HepG2 (cell line): ENCODE results near the gene RYK. TPM values are rescaled to one million over a fixed set of nuclear protein-coding genes. Genes with fewer than 3 reads are reported as not detected.

Source experiments
- ARID2 ChIP-seq: sonication (generic); formaldehyde crosslinking; IDR thresholded peaks from 2 replicates; pipeline ENCODE4 v1.8.1; 2022; ENCODE audit warnings: mild to moderate bottlenecking, missing genetic modification reagents, borderline replicate concordance
- ATAD3A ChIP-seq: sonication (generic); formaldehyde crosslinking; IDR thresholded peaks from 2 replicates; pipeline ENCODE4 v1.4.0; 2020; ENCODE audit warnings: missing genetic modification reagents
- KAT8 ChIP-seq: IDR thresholded peaks from 2 replicates; pipeline ENCODE4 v1.6.1; 2016; ENCODE audit warnings: missing genetic modification reagents, missing compliant biosample characterization
- MATR3 ChIP-seq: sonication (generic); formaldehyde crosslinking; IDR thresholded peaks from 2 replicates; pipeline ENCODE4 v1.4.0; 2020; ENCODE audit warnings: missing genetic modification reagents
- MAX ChIP-seq: IDR thresholded peaks from 2 replicates; pipeline ENCODE4 v1.6.1; 2012; ENCODE audit warnings: inconsistent platforms
- MYC ChIP-seq: sonication (generic); formaldehyde crosslinking; IDR thresholded peaks from 2 replicates; pipeline ENCODE4 v1.9.0; 2021; ENCODE audit warnings: missing genetic modification reagents, borderline replicate concordance
- NPAS2 ChIP-seq: sonication (generic); formaldehyde crosslinking; IDR thresholded peaks from 2 replicates; pipeline ENCODE4 v1.8.0; 2022; ENCODE audit warnings: mild to moderate bottlenecking, missing genetic modification reagents, borderline replicate concordance
- XRCC5 ChIP-seq: fragments of 200-400 bp; formaldehyde crosslinking; optimal IDR thresholded peaks from 2 replicates; pipeline ENCODE3; 2017; ENCODE audit warnings: mild to moderate bottlenecking, low read length
- ZNF180 ChIP-seq: sonication (generic); formaldehyde crosslinking; IDR thresholded peaks from 2 replicates; pipeline ENCODE4 v1.4.0; 2020; ENCODE audit warnings: low read depth, missing genetic modification reagents, borderline replicate concordance
- ZNF230 ChIP-seq: sonication (generic); formaldehyde crosslinking; IDR thresholded peaks from 2 replicates; pipeline ENCODE4 v1.4.0; 2020; ENCODE audit warnings: mild to moderate bottlenecking, missing genetic modification reagents
- ZNF274 ChIP-seq: sonication (generic); formaldehyde crosslinking; IDR thresholded peaks from 2 replicates; pipeline ENCODE4 v1.5.1; 2020; ENCODE audit warnings: mild to moderate bottlenecking, missing genetic modification reagents
- ZNF276 ChIP-seq: sonication (generic); formaldehyde crosslinking; IDR thresholded peaks from 2 replicates; pipeline ENCODE4 v1.4.0; 2020; ENCODE audit warnings: mild to moderate bottlenecking, low read depth, missing genetic modification reagents
- ZNF557 ChIP-seq: sonication (generic); formaldehyde crosslinking; IDR thresholded peaks from 2 replicates; pipeline ENCODE4 v1.4.0; 2020; ENCODE audit warnings: missing genetic modification reagents
- polyA plus RNA-seq, 8 experiments: library from polyadenylated mRNA; depleted of rRNA in 3 of 8; stranded (reverse) in 7 of 8; unstranded in 1 of 8; fragments of >200 nt; fragmentation: Illumina TruSeq in 4 of 8; extraction: Trizol in 4 of 8; gene quantifications; 2 replicates each; pipeline versions ENCODE4 v1.2.1 to v1.2.3, GENCODE V29; 2011 to 2016; ENCODE audit warnings: low read depth in 4 of 8, missing spikeins in 1 of 8, mixed read lengths in 1 of 8; ENCODE audit not compliant: insufficient read depth in 1 of 8
- total RNA-seq, 5 experiments: library from RNA; depleted of rRNA; stranded (reverse); fragments of >200 nt; fragmentation: Illumina TruSeq; extraction: Trizol; gene quantifications; 2 replicates each; pipeline ENCODE4 v1.2.3, GENCODE V29; 2016; ENCODE audit warnings: low read depth in 1 of 5
- TF ChIP-seq, protein P1 (sequence below): IDR thresholded peaks from 2 replicates; pipeline ENCODE4 v1.6.1; 2016; ENCODE audit warnings: missing genetic modification reagents, missing compliant biosample characterization
- TF ChIP-seq, protein P2 (sequence below), 2 experiments: fragments of 450-650 bp in 1 of 2; sonication (generic) in 1 of 2; formaldehyde crosslinking in 1 of 2; IDR thresholded peaks; 2 replicates each; pipeline versions ENCODE4 v1.6.1 to v1.8.0; 2016 to 2022; ENCODE audit warnings: antibody characterized with exemption in 1 of 2, mild to moderate bottlenecking in 1 of 2, missing genetic modification reagents in 1 of 2

The RYK gene
- total and polyA plus RNA-seq, 2 of the 13 experiments (the other 11 are each of a cell fraction or from before 2014, with no cell fraction given) = 35.0 to 66.2 TPM

DNA sequence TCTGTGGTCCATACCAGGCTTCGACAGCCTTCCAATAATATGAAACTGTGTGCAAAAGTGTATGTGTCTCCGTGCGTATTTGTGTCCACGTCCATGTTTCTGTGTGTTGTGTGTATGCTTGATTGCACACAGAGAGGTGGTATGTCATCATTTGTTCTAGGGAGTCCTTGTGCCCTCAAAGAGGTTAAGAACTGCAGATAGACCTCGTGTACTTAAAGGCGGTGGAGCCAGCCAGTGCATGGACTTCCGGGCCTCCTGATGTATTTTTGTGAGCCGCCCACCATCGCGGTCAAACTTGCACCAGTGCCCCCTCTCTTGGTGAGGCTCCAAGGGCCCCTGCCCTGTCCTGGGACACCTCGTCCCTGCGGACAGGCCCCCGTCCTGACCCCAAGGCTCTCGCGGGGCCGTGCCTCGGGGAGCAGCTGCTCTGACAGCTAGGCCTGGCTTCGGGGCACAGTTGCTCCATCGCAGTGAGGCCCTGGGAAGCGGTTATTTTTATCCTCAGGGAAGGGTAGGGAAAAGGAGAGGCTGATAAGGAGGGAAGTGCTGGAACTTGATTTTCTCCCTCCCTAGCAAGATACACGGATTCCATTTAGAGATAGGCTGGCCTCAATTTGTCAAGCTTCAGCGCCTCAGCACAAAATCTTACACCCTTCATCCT lies 1.2 kb upstream of the RYK start (continued):
- peak; percentile 74 for TF ChIP-seq MAX
- TF ChIP-seq ZNF230 (CRISPR knock-in tag) = no peak
- 0 out of 2 replicates have a peak, but pooled peaks have one; percentile 18 for TF ChIP-seq MYC (CRISPR knock-in tag)
- no peak for TF ChIP-seq NPAS2
- no peak for TF ChIP-seq ZNF557 (CRISPR knock-in tag)
- TF ChIP-seq ZNF180 = no peak
- peak; percentile 19 for TF ChIP-seq XRCC5
- no peak for TF ChIP-seq ZNF274 (CRISPR knock-in tag)
- TF ChIP-seq ZNF276 (CRISPR knock-in tag) = no peak
- TF ChIP-seq MATR3 = no peak
- TF ChIP-seq ARID2 = peak; percentile 45; the same call in 1 of the 2 replicates
- TF ChIP-seq, protein P1, sequence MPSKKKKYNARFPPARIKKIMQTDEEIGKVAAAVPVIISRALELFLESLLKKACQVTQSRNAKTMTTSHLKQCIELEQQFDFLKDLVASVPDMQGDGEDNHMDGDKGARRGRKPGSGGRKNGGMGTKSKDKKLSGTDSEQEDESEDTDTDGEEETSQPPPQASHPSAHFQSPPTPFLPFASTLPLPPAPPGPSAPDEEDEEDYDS (CRISPR knock-in tag) = no peak
- TF ChIP-seq, protein P2, sequence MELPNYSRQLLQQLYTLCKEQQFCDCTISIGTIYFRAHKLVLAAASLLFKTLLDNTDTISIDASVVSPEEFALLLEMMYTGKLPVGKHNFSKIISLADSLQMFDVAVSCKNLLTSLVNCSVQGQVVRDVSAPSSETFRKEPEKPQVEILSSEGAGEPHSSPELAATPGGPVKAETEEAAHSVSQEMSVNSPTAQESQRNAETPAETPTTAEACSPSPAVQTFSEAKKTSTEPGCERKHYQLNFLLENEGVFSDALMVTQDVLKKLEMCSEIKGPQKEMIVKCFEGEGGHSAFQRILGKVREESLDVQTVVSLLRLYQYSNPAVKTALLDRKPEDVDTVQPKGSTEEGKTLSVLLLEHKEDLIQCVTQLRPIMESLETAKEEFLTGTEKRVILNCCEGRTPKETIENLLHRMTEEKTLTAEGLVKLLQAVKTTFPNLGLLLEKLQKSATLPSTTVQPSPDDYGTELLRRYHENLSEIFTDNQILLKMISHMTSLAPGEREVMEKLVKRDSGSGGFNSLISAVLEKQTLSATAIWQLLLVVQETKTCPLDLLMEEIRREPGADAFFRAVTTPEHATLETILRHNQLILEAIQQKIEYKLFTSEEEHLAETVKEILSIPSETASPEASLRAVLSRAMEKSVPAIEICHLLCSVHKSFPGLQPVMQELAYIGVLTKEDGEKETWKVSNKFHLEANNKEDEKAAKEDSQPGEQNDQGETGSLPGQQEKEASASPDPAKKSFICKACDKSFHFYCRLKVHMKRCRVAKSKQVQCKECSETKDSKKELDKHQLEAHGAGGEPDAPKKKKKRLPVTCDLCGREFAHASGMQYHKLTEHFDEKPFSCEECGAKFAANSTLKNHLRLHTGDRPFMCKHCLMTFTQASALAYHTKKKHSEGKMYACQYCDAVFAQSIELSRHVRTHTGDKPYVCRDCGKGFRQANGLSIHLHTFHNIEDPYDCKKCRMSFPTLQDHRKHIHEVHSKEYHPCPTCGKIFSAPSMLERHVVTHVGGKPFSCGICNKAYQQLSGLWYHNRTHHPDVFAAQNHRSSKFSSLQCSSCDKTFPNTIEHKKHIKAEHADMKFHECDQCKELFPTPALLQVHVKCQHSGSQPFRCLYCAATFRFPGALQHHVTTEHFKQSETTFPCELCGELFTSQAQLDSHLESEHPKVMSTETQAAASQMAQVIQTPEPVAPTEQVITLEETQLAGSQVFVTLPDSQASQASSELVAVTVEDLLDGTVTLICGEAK (IDR thresholded peaks at IDR 0.05) = no peak
- TF ChIP-seq, protein P2 (CRISPR knock-in tag; IDR thresholded peaks at IDR 0.05) = 0 out of 2 replicates have a peak, but pooled peaks have one; percentile 22
- TF ChIP-seq KAT8 (CRISPR knock-in tag) = 0 out of 2 replicates have a peak, but pooled peaks have one; percentile 8
- no peak for TF ChIP-seq ATAD3A (CRISPR knock-in tag)
